ENCODE measurements around the gene VSIR.

Gene VSIR

GRCh38 chr10:71737834-71738197, 35.5 kb downstream of the VSIR start:
- no peak overlapping the region for H3K4me2 ChIP-seq (ENCODE audit: low read depth, low read length, poor library complexity, severe bottlenecking)
- peak overlapping the region; percentile 73 for H3K9ac ChIP-seq (ENCODE audit: low read depth, low read length, poor library complexity, severe bottlenecking)
- H3K79me2 ChIP-seq (ENCODE audit: insufficient read depth, low read length) = no peaks in the 10 kb centered on the region
- no peaks in the 10 kb centered on the region for H3K9me3 ChIP-seq (ENCODE audit: insufficient read depth, low read depth, low read length)
- H3K4me3 ChIP-seq (ENCODE audit: low read length, poor library complexity, severe bottlenecking) = no peak overlapping the region
- no peaks in the 10 kb centered on the region for H3F3A ChIP-seq (ENCODE audit: low read depth)
- H3K27me3 ChIP-seq (ENCODE audit: insufficient read depth, low read length, poor library complexity, severe bottlenecking) = no peaks in the 10 kb centered on the region
- TF ChIP-seq, protein P1, sequence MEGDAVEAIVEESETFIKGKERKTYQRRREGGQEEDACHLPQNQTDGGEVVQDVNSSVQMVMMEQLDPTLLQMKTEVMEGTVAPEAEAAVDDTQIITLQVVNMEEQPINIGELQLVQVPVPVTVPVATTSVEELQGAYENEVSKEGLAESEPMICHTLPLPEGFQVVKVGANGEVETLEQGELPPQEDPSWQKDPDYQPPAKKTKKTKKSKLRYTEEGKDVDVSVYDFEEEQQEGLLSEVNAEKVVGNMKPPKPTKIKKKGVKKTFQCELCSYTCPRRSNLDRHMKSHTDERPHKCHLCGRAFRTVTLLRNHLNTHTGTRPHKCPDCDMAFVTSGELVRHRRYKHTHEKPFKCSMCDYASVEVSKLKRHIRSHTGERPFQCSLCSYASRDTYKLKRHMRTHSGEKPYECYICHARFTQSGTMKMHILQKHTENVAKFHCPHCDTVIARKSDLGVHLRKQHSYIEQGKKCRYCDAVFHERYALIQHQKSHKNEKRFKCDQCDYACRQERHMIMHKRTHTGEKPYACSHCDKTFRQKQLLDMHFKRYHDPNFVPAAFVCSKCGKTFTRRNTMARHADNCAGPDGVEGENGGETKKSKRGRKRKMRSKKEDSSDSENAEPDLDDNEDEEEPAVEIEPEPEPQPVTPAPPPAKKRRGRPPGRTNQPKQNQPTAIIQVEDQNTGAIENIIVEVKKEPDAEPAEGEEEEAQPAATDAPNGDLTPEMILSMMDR (conservative IDR thresholded peaks at IDR 0.05; ENCODE audit: low read length) = no peak
- no peak for TF ChIP-seq EZH2phosphoT487 (IDR thresholded peaks at IDR 0.05; ENCODE audit: borderline replicate concordance)
- no peaks in the 10 kb centered on the region for H3K36me3 ChIP-seq (ENCODE audit: insufficient read depth, low read length)
- H3K9me2 ChIP-seq (replicated peaks; ENCODE audit: low read depth, low read length) = no peaks in the 10 kb centered on the region
- H4K20me1 ChIP-seq (ENCODE audit: insufficient read depth, low read length, poor library complexity, severe bottlenecking) = no peaks in the 10 kb centered on the region
- peaks cover 61% of the 10 kb centered on the region for H3K4me1 ChIP-seq (ENCODE audit: insufficient read depth, low read length, poor library complexity, severe bottlenecking)
- no peak overlapping the region for H2AFZ ChIP-seq (ENCODE audit: low read length)

- Histone ChIP-seq H3K9me2 (replicated peaks; ENCODE audit: low read depth, low read length) (no peaks in the 10 kb centered on the region), H3K9me3 (ENCODE audit: insufficient read depth, low read depth, low read length) (no peaks in the 10 kb centered on the region), H3K27me3 (ENCODE audit: insufficient read depth, low read length, poor library complexity, severe bottlenecking) (no peaks in the 10 kb centered on the region), H4K20me1 (ENCODE audit: insufficient read depth, low read length, poor library complexity, severe bottlenecking) (no peaks in the 10 kb centered on the region), H3K4me3 (ENCODE audit: low read length, poor library complexity, severe bottlenecking) (peak overlapping the region; percentile 60), H3F3A (ENCODE audit: low read depth) (no peaks in the 10 kb centered on the region), H2AFZ (ENCODE audit: low read length) (no peak overlapping the region), H3K4me2 (ENCODE audit: low read depth, low read length, poor library complexity, severe bottlenecking) (peak overlapping the region; percentile 72), H3K79me2 (ENCODE audit: insufficient read depth, low read length) (no peaks in the 10 kb centered on the region), H3K4me1 (ENCODE audit: insufficient read depth, low read length, poor library complexity, severe bottlenecking) (peaks cover 55% of the 10 kb centered on the region), H3K36me3 (ENCODE audit: insufficient read depth, low read length) (no peaks in the 10 kb centered on the region), H3K9ac (ENCODE audit: low read depth, low read length, poor library complexity, severe bottlenecking) (peak overlapping the region; percentile 73)
- no peak for TF ChIP-seq EZH2phosphoT487 (IDR thresholded peaks at IDR 0.05; ENCODE audit: borderline replicate concordance)
- TF ChIP-seq, protein P1 (conservative IDR thresholded peaks at IDR 0.05; ENCODE audit: low read length) = no peak
Observed at GRCh38 chr10:71737001-71737833, 36.1 kb downstream of the VSIR start.

- H4K20me1 ChIP-seq (ENCODE audit: insufficient read depth, low read length, poor library complexity, severe bottlenecking) = no peaks in the 10 kb centered on the region
- TF ChIP-seq, protein P1 (conservative IDR thresholded peaks at IDR 0.05; ENCODE audit: low read length) = no peak
- TF ChIP-seq EZH2phosphoT487 (IDR thresholded peaks at IDR 0.05; ENCODE audit: borderline replicate concordance) = no peak
- 0 out of 2 replicates have a peak overlapping the region, but pooled peaks have one; percentile 63 for H2AFZ ChIP-seq (ENCODE audit: low read length)
- H3K9ac ChIP-seq (ENCODE audit: low read depth, low read length, poor library complexity, severe bottlenecking) = peak overlapping the region; percentile 73
- H3K4me2 ChIP-seq (ENCODE audit: low read depth, low read length, poor library complexity, severe bottlenecking) = peak overlapping the region; percentile 72
- H3K9me2 ChIP-seq (replicated peaks; ENCODE audit: low read depth, low read length) = no peaks in the 10 kb centered on the region
- H3K79me2 ChIP-seq (ENCODE audit: insufficient read depth, low read length) = no peaks in the 10 kb centered on the region
- H3K9me3 ChIP-seq (ENCODE audit: insufficient read depth, low read depth, low read length) = no peaks in the 10 kb centered on the region
- H3K4me1 ChIP-seq (ENCODE audit: insufficient read depth, low read length, poor library complexity, severe bottlenecking) = peaks cover 49% of the 10 kb centered on the region
- no peaks in the 10 kb centered on the region for H3F3A ChIP-seq (ENCODE audit: low read depth)
- peak overlapping the region; percentile 60 for H3K4me3 ChIP-seq (ENCODE audit: low read length, poor library complexity, severe bottlenecking)
- H3K36me3 ChIP-seq (ENCODE audit: insufficient read depth, low read length) = no peaks in the 10 kb centered on the region
- no peaks in the 10 kb centered on the region for H3K27me3 ChIP-seq (ENCODE audit: insufficient read depth, low read length, poor library complexity, severe bottlenecking)
Observed at GRCh38 chr10:71736570-71736952, 36.8 kb downstream of the VSIR start.
